Kidney (tissue), 14 donors: ENCODE results near the gene NCAM2. TPM values are rescaled to one million over a fixed set of nuclear protein-coding genes. Genes with fewer than 3 reads are reported as not detected.

Experiments
- DNase-seq, 5 donors: peaks; one replicate each; pipeline ENCODE4 v3.0.0-alpha.2; 2013 to 2020
- FAIRE-seq: peaks from 2 replicates; lab custom pipeline; 2012; peaks lifted over from hg19 to GRCh38; lab: Jason Lieb, UNC
- H3K27ac ChIP-seq, 2 donors: one replicate each; pipeline ENCODE4 v1.7.0; 2013; ENCODE audit warnings: low read depth in 2 of 2, low read length in 2 of 2, inconsistent platforms in 1 of 2
- H3K27me3 ChIP-seq: one replicate; pipeline ENCODE4 v1.7.1; 2013; ENCODE audit warnings: low read length, inconsistent platforms; ENCODE audit not compliant: control insufficient read depth, insufficient read depth
- H3K36me3 ChIP-seq, 3 donors: one replicate each; pipeline versions ENCODE4 v1.7.0 to v1.7.1; 2013; ENCODE audit warnings: low read length in 3 of 3, control low read depth in 1 of 3, inconsistent platforms in 1 of 3; ENCODE audit not compliant: insufficient read depth in 3 of 3, control insufficient read depth in 2 of 3
- H3K4me1 ChIP-seq, 3 donors: one replicate each; pipeline versions ENCODE4 v1.7.0 to v1.7.1; 2013; ENCODE audit warnings: low read length in 3 of 3, inconsistent platforms in 1 of 3, low read depth in 1 of 3; ENCODE audit not compliant: control insufficient read depth in 2 of 3, insufficient read depth in 2 of 3
- H3K4me3 ChIP-seq, 3 donors: one replicate each; pipeline versions ENCODE4 v1.7.0 to v1.8.1; 2013; ENCODE audit warnings: low read length in 3 of 3, control low read depth in 1 of 3, inconsistent platforms in 1 of 3
- H3K9ac ChIP-seq, 3 donors: one replicate each; pipeline versions ENCODE4 v1.7.0 to v1.7.1; 2013; ENCODE audit warnings: low read length in 3 of 3, control low read depth in 1 of 3, inconsistent platforms in 1 of 3
- H3K9me3 ChIP-seq, 3 donors: one replicate each; pipeline versions ENCODE4 v1.7.0 to v1.7.1; 2013; ENCODE audit warnings: low read length in 3 of 3, control low read depth in 1 of 3, inconsistent platforms in 1 of 3; ENCODE audit not compliant: control insufficient read depth in 2 of 3, insufficient read depth in 1 of 3
- intact Hi-C: fragments of 100-400 bp; cut with DNase I; formaldehyde crosslinking; loops from one replicate; pipeline ENCODE4 v1.11.1; 2022
- polyA plus RNA-seq: library from polyadenylated mRNA; stranded (reverse); fragments of 350-450 nt; fragmentation: Illumina TruSeq; extraction: RNeasy Lipid Tissue Mini Kit (QIAGEN cat#74804); gene quantifications from one replicate; pipeline ENCODE4 v1.2.3, GENCODE V29; 2014; ENCODE audit warnings: low read depth, low replicate concordance; ENCODE audit not compliant: insufficient read depth
- total RNA-seq: library from RNA; stranded (reverse); fragmentation: NEBNext Ultra II Directional; extraction: Animal tissue kit (Norgen Biotek cat#: 25700); gene quantifications from one replicate; pipeline ENCODE4 v1.2.1, GENCODE V29; 2021
- TF ChIP-seq, protein P1 (sequence below): IDR thresholded peaks from 3 replicates; pipeline ENCODE4 v1.5.1; 2012; ENCODE audit warnings: mild to moderate bottlenecking, moderate library complexity, borderline replicate concordance; ENCODE audit not compliant: insufficient read depth; ENCODE audit errors: extremely low read depth
- donor health status: control.
- donor health status: control.
- donor health status: control.
- donor health status: control.
- donor health status: control.
- donor health status: DM: yes; HTN: yes; CAD: no.
- donor health status: Normal renal cell carcinoma (clear cell type).

Gene NCAM2
- total and polyA plus RNA-seq, 2 donors from 2014 or later: 0.13 to 0.82 TPM

DNA sequence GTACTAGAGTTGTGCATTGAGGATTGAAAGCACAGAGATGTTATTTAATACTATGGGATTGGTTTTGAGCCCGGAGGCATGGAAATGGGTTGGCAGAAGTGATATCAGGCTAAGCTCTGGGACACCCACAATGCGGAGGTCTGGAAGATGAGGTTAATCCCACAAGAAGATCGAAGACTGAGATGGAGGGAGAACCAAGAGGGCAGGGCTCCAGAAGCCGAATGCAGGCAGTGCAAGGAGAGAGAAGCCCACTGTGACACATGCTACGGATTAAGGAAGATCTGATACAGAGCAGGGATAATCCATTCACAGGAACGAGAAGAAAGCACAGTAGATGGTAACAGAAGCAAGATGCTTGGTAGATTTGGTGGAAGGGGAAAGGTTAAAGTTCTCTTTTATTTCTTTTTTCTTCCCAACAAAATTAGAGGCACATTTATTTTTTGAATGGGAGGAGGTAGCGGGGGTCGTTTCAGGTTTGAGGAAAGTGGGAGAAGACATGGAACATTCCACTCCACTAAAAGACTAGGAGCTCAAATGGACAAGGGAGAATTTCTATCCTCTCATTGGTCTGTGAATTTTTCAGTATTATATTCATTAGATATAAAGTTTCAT is 113.2 kb downstream of the NCAM2 start:
- TF ChIP-seq, protein P1, sequence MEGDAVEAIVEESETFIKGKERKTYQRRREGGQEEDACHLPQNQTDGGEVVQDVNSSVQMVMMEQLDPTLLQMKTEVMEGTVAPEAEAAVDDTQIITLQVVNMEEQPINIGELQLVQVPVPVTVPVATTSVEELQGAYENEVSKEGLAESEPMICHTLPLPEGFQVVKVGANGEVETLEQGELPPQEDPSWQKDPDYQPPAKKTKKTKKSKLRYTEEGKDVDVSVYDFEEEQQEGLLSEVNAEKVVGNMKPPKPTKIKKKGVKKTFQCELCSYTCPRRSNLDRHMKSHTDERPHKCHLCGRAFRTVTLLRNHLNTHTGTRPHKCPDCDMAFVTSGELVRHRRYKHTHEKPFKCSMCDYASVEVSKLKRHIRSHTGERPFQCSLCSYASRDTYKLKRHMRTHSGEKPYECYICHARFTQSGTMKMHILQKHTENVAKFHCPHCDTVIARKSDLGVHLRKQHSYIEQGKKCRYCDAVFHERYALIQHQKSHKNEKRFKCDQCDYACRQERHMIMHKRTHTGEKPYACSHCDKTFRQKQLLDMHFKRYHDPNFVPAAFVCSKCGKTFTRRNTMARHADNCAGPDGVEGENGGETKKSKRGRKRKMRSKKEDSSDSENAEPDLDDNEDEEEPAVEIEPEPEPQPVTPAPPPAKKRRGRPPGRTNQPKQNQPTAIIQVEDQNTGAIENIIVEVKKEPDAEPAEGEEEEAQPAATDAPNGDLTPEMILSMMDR: no peak
- no peak overlapping the region for H3K27ac ChIP-seq

DNA sequence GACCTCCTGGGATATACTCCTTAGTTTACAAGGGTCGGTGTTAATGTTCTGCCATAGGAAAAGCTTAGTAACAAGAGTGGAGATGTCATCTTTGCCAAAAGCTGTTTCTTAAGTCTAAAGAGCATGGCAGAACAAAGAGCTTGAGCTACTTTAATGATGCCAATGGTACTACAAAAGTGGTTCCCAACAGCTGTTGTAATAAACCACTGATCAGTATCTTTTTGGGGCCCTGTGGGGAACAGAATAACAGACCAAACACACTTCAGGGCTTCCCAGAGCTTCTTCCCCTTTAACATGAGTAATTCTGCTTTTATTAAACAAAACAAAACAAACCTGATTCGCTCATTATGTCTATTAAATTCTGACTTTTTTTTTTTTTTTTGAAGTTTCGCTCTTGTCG is 116.3 kb downstream of the NCAM2 start:
- Histone ChIP-seq H3K4me3 (no peak overlapping the region), H3K4me1 (no peaks in the 10 kb centered on the region), H3K9ac (no peak overlapping the region), H3K27ac (no peak overlapping the region), H3K36me3 (no peaks in the 10 kb centered on the region), H3K9me3 (no peaks in the 10 kb centered on the region), H3K27me3 (no peaks in the 10 kb centered on the region)
- FAIRE-seq (no peak), DNase-seq (no peak)
- intact Hi-C loops: no loop called here
- TF ChIP-seq, protein P1: no peak

More for the DNA sequence above, 113.2 kb downstream of the NCAM2 start:
- no peaks in the 10 kb centered on the region for H3K9me3 ChIP-seq
- DNase-seq: no peak
- FAIRE-seq: no peak
- H3K36me3 ChIP-seq: no peaks in the 10 kb centered on the region
- H3K4me1 ChIP-seq: no peaks in the 10 kb centered on the region
- H3K9ac ChIP-seq: no peak overlapping the region
- H3K27me3 ChIP-seq: no peaks in the 10 kb centered on the region
- H3K4me3 ChIP-seq: no peak overlapping the region
- intact Hi-C loops: no loop called here

DNA sequence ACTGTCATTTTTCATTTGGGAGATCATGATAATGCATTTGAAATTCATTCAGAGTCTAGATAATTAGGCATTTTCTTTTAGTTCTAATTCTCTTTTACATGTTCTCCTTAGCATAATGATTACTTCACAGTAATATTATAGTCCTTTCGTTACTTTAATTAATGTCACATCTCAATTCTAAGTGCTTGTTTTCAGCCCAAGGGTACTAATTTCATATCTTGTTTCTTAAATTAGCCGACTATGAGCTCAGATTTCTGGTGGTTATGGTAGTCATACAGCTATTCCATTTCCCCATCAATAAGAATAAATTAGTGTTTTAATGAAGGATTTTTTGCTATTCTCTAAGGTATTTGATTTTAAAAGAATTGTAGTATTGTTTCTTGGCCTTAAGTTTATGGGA is 120.9 kb downstream of the NCAM2 start:
- Histone ChIP-seq H3K4me1 (no peaks in the 10 kb centered on the region), H3K9me3 (no peaks in the 10 kb centered on the region), H3K27ac (no peak overlapping the region), H3K9ac (no peak overlapping the region), H3K27me3 (no peaks in the 10 kb centered on the region), H3K4me3 (no peak overlapping the region), H3K36me3 (no peaks in the 10 kb centered on the region)
- intact Hi-C loops: no loop called here
- TF ChIP-seq, protein P1: no peak
- DNase-seq: no peak
- FAIRE-seq: no peak

DNA sequence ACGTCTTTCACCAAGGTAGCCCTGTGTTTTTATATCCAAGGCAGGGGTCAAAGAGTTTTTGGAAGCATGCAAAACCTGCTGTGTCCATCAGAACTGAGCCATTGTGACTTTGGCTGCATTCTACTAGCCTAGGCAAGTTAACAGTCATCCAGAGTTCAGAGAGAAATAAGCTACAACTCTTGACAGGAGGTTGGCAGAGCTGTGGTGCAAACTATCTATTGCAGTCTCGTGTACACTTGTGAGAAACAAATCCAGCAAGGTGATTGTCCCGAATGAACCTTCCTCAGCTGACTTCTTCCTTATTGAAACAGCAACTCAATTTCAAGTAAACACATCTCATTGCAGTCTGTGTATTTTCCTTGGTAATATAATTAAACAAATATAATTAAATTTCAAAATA is 124.5 kb downstream of the NCAM2 start:
- no peak for FAIRE-seq
- intact Hi-C loops: no loop called here

More for the DNA sequence above, 124.5 kb downstream of the NCAM2 start:
- no peak overlapping the region for H3K9ac ChIP-seq
- H3K36me3 ChIP-seq: no peaks in the 10 kb centered on the region
- TF ChIP-seq, protein P1: no peak
- H3K4me1 ChIP-seq: no peaks in the 10 kb centered on the region
- no peak overlapping the region for H3K4me3 ChIP-seq
- H3K27ac ChIP-seq: no peak overlapping the region
- H3K9me3 ChIP-seq: no peaks in the 10 kb centered on the region
- H3K27me3 ChIP-seq: no peaks in the 10 kb centered on the region
- DNase-seq: no peak
